Uterus (tissue), 2 donors: Measurements from ENCODE around the gene PLPP4.

Experiments
- CTCF ChIP-seq, 4 experiments: fragments of 200-600 bp in 2 of 4; fragments of 450-650 bp in 2 of 4; sonication (generic) in 2 of 4; IDR thresholded peaks; one replicate each; pipeline ENCODE4 v1.5.1; 2016 to 2019; ENCODE audit warnings: antibody characterized with exemption in 4 of 4, mild to moderate bottlenecking in 2 of 4, moderate library complexity in 1 of 4
- POLR2A ChIP-seq, 2 donors: fragments of 450-650 bp; IDR thresholded peaks; one replicate each; pipeline ENCODE4 v1.6.1; 2016; ENCODE audit warnings: antibody characterized with exemption in 2 of 2, mild to moderate bottlenecking in 1 of 2, moderate library complexity in 1 of 2

GRCh38 chr10:120505056-120505455 lies 48.0 kb downstream of the PLPP4 start:
- TF ChIP-seq CTCF (IDR thresholded peaks at IDR 0.05) (no peak), POLR2A (IDR thresholded peaks at IDR 0.05) (no peak)
